Activated T-cell treated with anti-CD3 and anti-CD28 coated beads, Interleukin-2, amount 50 U/mL, for 4 hours (primary cell): ENCODE data around the gene STT3A. TPM values are rescaled to one million over a fixed set of nuclear protein-coding genes. Genes with fewer than 3 reads are reported as not detected.

Experiments used
- ATAC-seq, 2 donors: fragments of 200-7000 bp; cut with Tn5 transposase; one replicate each; pipeline ENCODE4 v1.10.0; 2021
- DNase-seq: peaks from one replicate; pipeline ENCODE4 v3.0.0-alpha.2; 2020
- H3K27me3 Mint-ChIP-seq: one replicate; pipeline ENCODE4 v1.8.0; 2021; ENCODE audit warnings: low read depth, mixed read lengths
- H3K36me3 Mint-ChIP-seq: one replicate; pipeline ENCODE4 v1.8.0; 2022; ENCODE audit warnings: mixed read lengths; ENCODE audit not compliant: insufficient read depth
- H3K4me1 Mint-ChIP-seq: one replicate; pipeline ENCODE4 v1.8.0; 2021; ENCODE audit warnings: low read depth, mixed read lengths
- H3K4me3 Mint-ChIP-seq: one replicate; pipeline ENCODE4 v1.8.0; 2021; ENCODE audit warnings: mild to moderate bottlenecking, moderate library complexity, mixed read lengths
- H3K9me3 Mint-ChIP-seq: one replicate; pipeline ENCODE4 v1.8.0; 2021; ENCODE audit warnings: mixed read lengths
- total RNA-seq, 3 donors: library from RNA; stranded (reverse); gene quantifications; one replicate each; pipeline ENCODE4 v1.2.1, GENCODE V29; 2021

The STT3A gene
- 100 to 1,000 TPM; 124 to 148 (median 141) TPM for total RNA-seq

GRCh38 chr11:125592305-125593113 is at the start of gene STT3A:
Gene STT3A, plus strand, starts transcription at chr11:125592852. Its CDS starts 3,064 bp downstream, at chr11:125595916.
- peak; percentile 96 for DNase-seq
- peak within 1 kb of the TSS; percentile 99 for H3K4me3 Mint-ChIP-seq
- peaks cover 41% of the 10 kb centered on the region for H3K4me1 Mint-ChIP-seq
- no peaks in the 10 kb centered on the region for H3K9me3 Mint-ChIP-seq
- peak; percentile 94 to 95 for ATAC-seq
- H3K27me3 Mint-ChIP-seq = no peaks in the 10 kb centered on the region
- H3K36me3 Mint-ChIP-seq = peaks cover 13% of the 10 kb centered on the region

DNA sequence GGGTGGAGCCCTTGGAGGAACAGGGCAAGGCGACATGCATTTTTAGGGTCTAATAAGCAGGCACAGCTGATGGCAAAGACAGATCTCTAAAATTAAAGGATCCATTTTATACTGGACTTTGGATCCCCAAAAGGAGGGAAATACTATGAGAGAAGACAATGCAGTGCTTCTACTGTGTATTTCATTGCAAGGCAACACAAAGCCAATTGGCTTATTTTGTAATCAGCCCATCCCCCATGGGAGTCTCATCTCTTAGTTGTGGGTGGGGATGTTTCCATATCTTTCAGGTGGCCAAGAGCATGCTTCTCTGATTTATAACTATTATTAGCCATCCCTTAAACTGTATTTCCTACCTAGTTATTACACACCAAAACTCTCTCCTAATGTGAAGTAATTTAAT is 41.9 kb upstream of the STT3A start:
- ATAC-seq (no peak), DNase-seq (no peak)
- Mint-ChIP-seq H3K27me3 (no peaks in the 10 kb centered on the region), H3K9me3 (peaks cover 34% of the 10 kb centered on the region), H3K36me3 (peaks cover 4% of the 10 kb centered on the region), H3K4me3 (no peak overlapping the region), H3K4me1 (no peaks in the 10 kb centered on the region)

DNA sequence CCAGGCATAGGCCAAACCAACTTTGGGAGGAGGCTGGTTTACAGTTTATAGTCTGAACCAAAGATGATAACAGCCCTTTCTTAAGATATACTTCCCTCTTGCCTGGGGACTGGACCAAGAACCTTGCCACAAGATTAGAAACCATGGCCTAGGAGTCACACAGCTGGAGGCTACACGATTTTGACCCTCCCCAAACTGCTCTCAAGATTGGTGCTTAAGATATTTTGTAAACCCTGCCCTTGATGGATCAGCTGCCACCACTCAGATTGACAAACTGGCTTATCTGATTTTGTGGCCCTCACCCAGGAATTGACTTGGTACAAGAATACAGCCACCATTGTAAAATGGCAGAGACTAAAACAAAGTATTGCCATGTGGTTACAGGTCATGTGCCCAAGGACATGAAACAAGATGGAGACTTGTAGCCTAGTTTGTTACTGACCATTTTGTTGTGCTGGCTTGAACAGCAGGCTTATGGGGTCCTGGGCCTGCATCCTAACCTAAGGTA is 40.8 kb upstream of the STT3A start:
- ATAC-seq (no peak), DNase-seq (no peak)
- peaks cover 34% of the 10 kb centered on the region for H3K9me3 Mint-ChIP-seq
- peaks cover 4% of the 10 kb centered on the region for H3K36me3 Mint-ChIP-seq
- no peak overlapping the region for H3K4me3 Mint-ChIP-seq
- H3K27me3 Mint-ChIP-seq = no peaks in the 10 kb centered on the region
- H3K4me1 Mint-ChIP-seq = no peaks in the 10 kb centered on the region

DNA sequence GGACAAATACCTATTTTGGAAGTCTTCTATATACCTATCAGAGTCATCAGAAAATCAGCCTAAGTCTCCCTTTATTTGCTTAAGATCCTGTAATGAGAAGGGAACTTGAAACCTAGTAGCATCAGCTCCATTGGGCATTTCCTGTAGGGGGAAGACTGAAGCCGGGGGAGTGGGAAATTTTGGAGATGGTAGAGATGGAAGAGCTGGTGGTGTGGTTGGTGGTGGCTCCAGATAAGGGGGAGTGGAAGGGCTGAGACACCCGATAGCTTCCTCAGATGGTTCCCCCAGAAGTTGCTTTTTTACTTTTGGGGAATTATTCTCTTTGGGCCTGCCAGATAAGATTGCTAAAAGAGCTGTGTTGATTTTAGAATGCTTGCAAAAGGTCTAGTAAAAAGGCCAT is 39.7 kb upstream of the STT3A start:
- Mint-ChIP-seq H3K9me3 (peaks cover 34% of the 10 kb centered on the region), H3K4me3 (no peak overlapping the region), H3K36me3 (peaks cover 4% of the 10 kb centered on the region), H3K4me1 (no peaks in the 10 kb centered on the region), H3K27me3 (no peaks in the 10 kb centered on the region)
- ATAC-seq (no peak), DNase-seq (no peak)

GRCh38 chr11:125553357-125553756 is 39.3 kb upstream of the STT3A start:
- H3K4me3 Mint-ChIP-seq = no peak overlapping the region
- peaks cover 4% of the 10 kb centered on the region for H3K36me3 Mint-ChIP-seq
- H3K4me1 Mint-ChIP-seq = no peaks in the 10 kb centered on the region
- peaks cover 34% of the 10 kb centered on the region for H3K9me3 Mint-ChIP-seq
- DNase-seq (no peak), ATAC-seq (no peak)
- peaks cover 2% of the 10 kb centered on the region for H3K27me3 Mint-ChIP-seq

- Mint-ChIP-seq H3K9me3 (peaks cover 34% of the 10 kb centered on the region), H3K4me1 (no peaks in the 10 kb centered on the region), H3K36me3 (peaks cover 4% of the 10 kb centered on the region), H3K4me3 (no peak overlapping the region), H3K27me3 (peaks cover 2% of the 10 kb centered on the region)
- no peak for ATAC-seq
- no peak for DNase-seq
Observed at GRCh38 chr11:125554038-125554437, 38.6 kb upstream of the STT3A start.

GRCh38 chr11:125559888-125560287 is 32.8 kb upstream of the STT3A start:
- H3K4me1 Mint-ChIP-seq = no peaks in the 10 kb centered on the region
- no peaks in the 10 kb centered on the region for H3K36me3 Mint-ChIP-seq
- no peak overlapping the region for H3K4me3 Mint-ChIP-seq
- no peaks in the 10 kb centered on the region for H3K9me3 Mint-ChIP-seq
- no peak for DNase-seq
- H3K27me3 Mint-ChIP-seq = peaks cover 2% of the 10 kb centered on the region
- no peak for ATAC-seq

GRCh38 chr11:125561924-125562323 is 30.7 kb upstream of the STT3A start:
- Mint-ChIP-seq H3K9me3 (no peaks in the 10 kb centered on the region), H3K4me1 (no peaks in the 10 kb centered on the region), H3K27me3 (peaks cover 2% of the 10 kb centered on the region), H3K4me3 (no peak overlapping the region), H3K36me3 (no peaks in the 10 kb centered on the region)
- DNase-seq (no peak), ATAC-seq (no peak)

DNA sequence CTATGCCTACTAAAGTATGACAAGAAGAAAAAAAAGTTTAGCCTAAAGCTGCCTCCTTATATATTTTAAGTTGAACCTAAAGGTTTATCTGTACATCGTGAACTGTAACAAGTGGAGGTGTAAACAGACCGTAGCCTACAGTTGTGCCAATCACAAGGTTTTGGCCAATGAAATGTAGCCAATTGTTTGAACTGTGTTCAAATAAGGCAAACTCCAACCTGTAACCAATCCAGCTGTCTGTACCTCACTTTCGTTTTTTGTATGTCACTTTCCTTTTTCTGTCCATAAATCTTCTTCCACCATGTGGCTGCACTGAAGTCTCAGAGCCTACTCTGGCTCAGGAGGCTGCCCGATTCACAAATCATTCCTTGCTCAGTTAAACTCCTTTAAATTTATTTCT is 30.2 kb upstream of the STT3A start:
- DNase-seq (no peak), ATAC-seq (no peak)
- no peaks in the 10 kb centered on the region for H3K4me1 Mint-ChIP-seq
- no peaks in the 10 kb centered on the region for H3K9me3 Mint-ChIP-seq
- no peaks in the 10 kb centered on the region for H3K36me3 Mint-ChIP-seq
- no peak overlapping the region for H3K4me3 Mint-ChIP-seq
- peaks cover 2% of the 10 kb centered on the region for H3K27me3 Mint-ChIP-seq

- Mint-ChIP-seq H3K36me3 (no peaks in the 10 kb centered on the region), H3K27me3 (no peaks in the 10 kb centered on the region), H3K4me1 (peaks cover 3% of the 10 kb centered on the region), H3K9me3 (no peaks in the 10 kb centered on the region), H3K4me3 (no peak overlapping the region)
- no peak for ATAC-seq
- DNase-seq = no peak
Observed at GRCh38 chr11:125564357-125564756, 28.3 kb upstream of the STT3A start.

GRCh38 chr11:125566235-125566634 is 26.4 kb upstream of the STT3A start:
- no peaks in the 10 kb centered on the region for H3K9me3 Mint-ChIP-seq
- DNase-seq = no peak
- H3K4me3 Mint-ChIP-seq = no peak overlapping the region
- peaks cover 2% of the 10 kb centered on the region for H3K36me3 Mint-ChIP-seq
- ATAC-seq = no peak
- H3K27me3 Mint-ChIP-seq = no peaks in the 10 kb centered on the region
- peaks cover 16% of the 10 kb centered on the region for H3K4me1 Mint-ChIP-seq

DNA sequence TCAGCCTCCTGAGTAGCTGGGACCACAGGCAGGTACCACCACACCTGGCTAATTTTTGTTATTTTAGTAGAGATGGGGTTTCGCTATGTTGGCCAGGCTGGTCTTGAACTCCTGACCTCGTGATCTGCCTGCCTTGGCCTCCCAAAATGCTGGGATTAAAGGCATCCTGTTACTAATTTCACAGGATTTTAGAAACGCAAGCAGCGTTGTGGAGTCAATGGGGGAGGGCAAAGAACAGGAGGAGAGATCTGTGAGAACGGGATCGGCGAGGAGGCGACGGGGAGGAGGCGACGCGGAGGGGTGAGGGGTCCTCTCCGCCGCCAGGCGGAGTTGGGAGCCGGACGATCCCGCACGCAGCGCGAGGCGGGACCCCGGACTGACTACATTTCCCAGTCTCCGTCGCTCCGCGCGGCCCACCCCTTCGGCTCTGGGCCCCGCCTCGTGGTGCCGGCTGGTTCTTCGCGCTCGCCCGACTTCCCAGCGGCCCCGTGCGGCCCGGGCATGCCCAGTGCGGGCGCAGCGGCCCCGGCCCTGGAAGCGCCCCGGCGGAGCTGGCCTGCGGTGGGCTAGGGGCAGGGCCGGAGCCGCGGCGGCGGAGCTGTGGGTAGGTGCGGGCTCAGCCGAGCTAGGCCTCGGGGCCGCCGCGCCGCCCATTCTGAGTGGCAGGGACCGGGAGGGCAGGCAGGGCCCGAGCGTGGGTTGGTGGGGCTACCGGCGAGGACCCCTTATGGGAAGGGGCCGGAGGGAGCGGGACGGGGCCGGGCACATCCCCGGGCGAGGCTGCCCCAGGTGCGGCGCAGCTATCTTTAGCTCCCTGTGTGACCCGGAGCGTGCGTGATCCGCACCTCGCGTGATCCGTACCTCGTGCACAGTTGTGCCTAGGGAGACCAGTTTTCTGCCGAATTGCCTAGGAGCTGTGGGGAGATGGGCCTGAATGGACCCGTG is 23.4 kb upstream of the STT3A start, which contains the start of gene EI24:
EI24 (plus strand) TSS at position 508 of the 945 bp plus-strand sequence. CDS start 3,051 bp downstream, outside the sequence.
- Mint-ChIP-seq H3K36me3 (peaks cover 16% of the 10 kb centered on the region), H3K27me3 (no peaks in the 10 kb centered on the region), H3K9me3 (no peaks in the 10 kb centered on the region), H3K4me3 (peak within 1 kb of the TSS; percentile 91), H3K4me1 (peaks cover 22% of the 10 kb centered on the region)
- peak; percentile 86 for DNase-seq
- peak; percentile 97 to 98 for ATAC-seq

DNA sequence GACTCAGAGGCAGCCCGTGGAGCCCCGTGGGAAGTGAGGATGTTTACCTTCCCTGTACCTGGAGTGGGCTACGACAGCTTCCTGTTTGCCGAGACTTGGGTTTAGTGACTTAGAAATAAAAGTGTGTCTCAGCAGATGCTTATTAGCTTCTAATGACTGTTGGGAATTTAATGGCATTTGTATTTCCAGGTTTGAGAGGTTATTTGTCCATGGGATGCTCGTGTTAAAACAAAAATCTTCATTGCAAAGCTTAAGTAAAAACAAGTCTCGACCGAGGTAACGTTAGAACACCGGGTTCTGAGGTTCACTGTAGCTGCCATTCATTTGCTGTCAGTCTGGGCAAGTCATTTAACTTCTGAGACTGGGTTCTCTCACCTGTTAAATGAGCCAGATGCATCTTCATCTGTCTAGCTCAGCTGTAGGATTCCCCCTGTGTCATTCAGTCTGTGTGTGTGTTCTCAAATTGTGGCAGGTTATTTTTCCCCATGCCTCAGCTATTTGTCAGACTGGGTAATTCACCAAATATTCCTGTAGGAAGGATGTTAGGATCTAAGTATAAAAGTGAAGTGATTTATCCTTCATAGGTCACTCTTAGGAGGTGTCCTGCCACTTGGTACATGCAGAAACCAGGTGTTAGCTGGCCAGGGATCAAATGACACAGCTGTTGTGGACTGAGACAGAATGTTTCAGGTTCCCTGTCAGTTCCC is 22.6 kb upstream of the STT3A start:
- no peaks in the 10 kb centered on the region for H3K9me3 Mint-ChIP-seq
- no peaks in the 10 kb centered on the region for H3K27me3 Mint-ChIP-seq
- ATAC-seq (peak; percentile 33 to 35), DNase-seq (no peak)
- peaks cover 19% of the 10 kb centered on the region for H3K36me3 Mint-ChIP-seq
- peak overlapping the region; percentile 91 for H3K4me3 Mint-ChIP-seq
- peaks cover 22% of the 10 kb centered on the region for H3K4me1 Mint-ChIP-seq

- H3K27me3 Mint-ChIP-seq = no peaks in the 10 kb centered on the region
- ATAC-seq = no peak
Observed at GRCh38 chr11:125570952-125571351, 21.7 kb upstream of the STT3A start.

More at GRCh38 chr11:125570952-125571351, 21.7 kb upstream of the STT3A start:
- H3K9me3 Mint-ChIP-seq = no peaks in the 10 kb centered on the region
- DNase-seq = no peak
- peak overlapping the region; percentile 91 for H3K4me3 Mint-ChIP-seq
- peaks cover 22% of the 10 kb centered on the region for H3K4me1 Mint-ChIP-seq
- peaks cover 27% of the 10 kb centered on the region for H3K36me3 Mint-ChIP-seq
